Liver (tissue), 9 donors: ENCODE measurements around the gene TJAP1. TPM values are rescaled to one million over a fixed set of nuclear protein-coding genes. Genes with fewer than 3 reads are reported as not detected.

Experiments
- DNase-seq: peaks from one replicate; pipeline ENCODE4 v3.0.0-alpha.2; 2017; ENCODE audit warnings: low spot score
- H3K27ac ChIP-seq, 2 donors: one replicate each; pipeline ENCODE4 v1.7.0; 2013; ENCODE audit warnings: inconsistent platforms in 2 of 2, low read length in 2 of 2, control low read depth in 1 of 2, low read depth in 1 of 2, mild to moderate bottlenecking in 1 of 2
- H3K27me3 ChIP-seq, 4 donors: one replicate each; pipeline versions ENCODE4 v1.6.1 to v1.7.0; 2013; ENCODE audit warnings: low read length in 3 of 4, inconsistent platforms in 1 of 4, mild to moderate bottlenecking in 1 of 4, moderate library complexity in 1 of 4; ENCODE audit not compliant: control insufficient read depth in 4 of 4, insufficient read depth in 4 of 4
- H3K36me3 ChIP-seq, 4 donors: one replicate each; pipeline versions ENCODE4 v1.6.1 to v1.7.0; 2013; ENCODE audit warnings: low read length in 3 of 4, mild to moderate bottlenecking in 3 of 4, low read depth in 1 of 4, moderate library complexity in 1 of 4; ENCODE audit not compliant: control insufficient read depth in 4 of 4, insufficient read depth in 3 of 4
- H3K4me1 ChIP-seq, 4 donors: one replicate each; pipeline versions ENCODE4 v1.6.1 to v1.7.0; 2013; ENCODE audit warnings: low read length in 3 of 4, mild to moderate bottlenecking in 3 of 4, moderate library complexity in 1 of 4; ENCODE audit not compliant: control insufficient read depth in 4 of 4, insufficient read depth in 4 of 4
- H3K4me3 ChIP-seq, 3 donors: one replicate each; pipeline versions ENCODE4 v1.6.1 to v1.7.0; 2013; ENCODE audit warnings: low read length in 3 of 3, control low read depth in 1 of 3, low read depth in 1 of 3, mild to moderate bottlenecking in 1 of 3
- H3K9ac ChIP-seq, 2 donors: one replicate each; pipeline ENCODE4 v1.7.0; 2013; ENCODE audit warnings: low read length in 2 of 2, mild to moderate bottlenecking in 2 of 2, moderate library complexity in 2 of 2, control low read depth in 1 of 2, low read depth in 1 of 2
- H3K9me3 ChIP-seq, 4 donors: one replicate each; pipeline versions ENCODE4 v1.6.1 to v1.7.0; 2013; ENCODE audit warnings: low read length in 3 of 4; ENCODE audit not compliant: control insufficient read depth in 4 of 4
- EGR1 ChIP-seq, 2 donors: IDR thresholded peaks; 2 replicates each; pipeline ENCODE4 v1.6.1; 2016 to 2018; ENCODE audit warnings: antibody characterized with exemption in 2 of 2, low read depth in 2 of 2
- FOXA1 ChIP-seq: IDR thresholded peaks from 2 replicates; pipeline ENCODE4 v1.6.1; 2016; ENCODE audit warnings: antibody characterized with exemption
- FOXA2 ChIP-seq: IDR thresholded peaks from 2 replicates; pipeline ENCODE4 v1.6.1; 2016; ENCODE audit warnings: antibody characterized with exemption
- GABPA ChIP-seq, 2 donors: IDR thresholded peaks in 1 of 2; conservative IDR thresholded peaks in 1 of 2; 2 replicates each; pipeline ENCODE4 v1.6.1; 2016; ENCODE audit warnings: antibody characterized with exemption in 2 of 2, mild to moderate bottlenecking in 1 of 2, moderate library complexity in 1 of 2
- HNF4A ChIP-seq, 2 donors: conservative IDR thresholded peaks; 2 replicates each; pipeline ENCODE4 v1.6.1; 2016; ENCODE audit warnings: antibody characterized with exemption in 2 of 2, mild to moderate bottlenecking in 2 of 2
- HNF4G ChIP-seq: IDR thresholded peaks from 2 replicates; pipeline ENCODE4 v1.6.1; 2016; ENCODE audit warnings: antibody characterized with exemption
- JUND ChIP-seq, 2 donors: IDR thresholded peaks; 2 replicates each; pipeline ENCODE4 v1.6.1; 2016; ENCODE audit warnings: antibody characterized with exemption in 2 of 2
- NR2F2 ChIP-seq: IDR thresholded peaks from 2 replicates; pipeline ENCODE4 v1.6.1; 2016; ENCODE audit warnings: antibody characterized with exemption
- RAD21 ChIP-seq, 2 donors: IDR thresholded peaks; 2 replicates each; pipeline ENCODE4 v1.6.1; 2016; ENCODE audit warnings: antibody characterized with exemption in 2 of 2, mild to moderate bottlenecking in 2 of 2
- RXRA ChIP-seq, 2 donors: IDR thresholded peaks; 2 replicates each; pipeline ENCODE4 v1.6.1; 2017 to 2018; ENCODE audit warnings: antibody characterized with exemption in 2 of 2, mild to moderate bottlenecking in 1 of 2
- SP1 ChIP-seq: IDR thresholded peaks from 2 replicates; pipeline ENCODE4 v1.6.1; 2018; ENCODE audit warnings: antibody characterized with exemption, mild to moderate bottlenecking
- YY1 ChIP-seq: IDR thresholded peaks from 2 replicates; pipeline ENCODE4 v1.6.1; 2016; ENCODE audit warnings: antibody characterized with exemption, mild to moderate bottlenecking
- WGBS: extraction: QIAGEN DNeasy Blood & Tissue Kit; methylation state at CpG from one replicate; pipeline ENCODE4 v1.1.7; 2013; 5-methylcytosine and 5-hydroxymethylcytosine counted together
- polyA plus RNA-seq, 2 donors: library from polyadenylated mRNA; stranded (reverse) in 1 of 2; unstranded in 1 of 2; fragments of 200-250 nt in 1 of 2; fragments of >200 nt in 1 of 2; fragmentation: Nextera tagmentation in 1 of 2; extraction: Ambion mirVana in 1 of 2; gene quantifications; one replicate each; pipeline versions ENCODE4 v1.2.1 to v1.2.3, GENCODE V29; 2013 to 2015
- total RNA-seq, 2 donors: library from RNA; depleted of rRNA; stranded (reverse); fragments of >200 nt; gene quantifications; one replicate each; pipeline ENCODE4 v1.2.3, GENCODE V29; 2014
- TF ChIP-seq, protein P1 (sequence below): IDR thresholded peaks from 2 replicates; pipeline ENCODE4 v1.6.1; 2016; ENCODE audit warnings: antibody characterized with exemption
- TF ChIP-seq, protein P2 (sequence below): fragments of 150-350 bp; IDR thresholded peaks from 2 replicates; pipeline ENCODE4 v1.5.1; 2017; ENCODE audit warnings: improper control_type of control experiment, low read depth, low read length; ENCODE audit not compliant: missing input control
- TF ChIP-seq, protein P3 (sequence below): IDR thresholded peaks from 2 replicates; pipeline ENCODE4 v1.6.1; 2016; ENCODE audit warnings: antibody characterized with exemption
- TF ChIP-seq, protein P4 (sequence below): IDR thresholded peaks from 2 replicates; pipeline ENCODE4 v1.6.1; 2016; ENCODE audit warnings: antibody characterized with exemption, mild to moderate bottlenecking
- TF ChIP-seq, protein P5 (sequence below): IDR thresholded peaks from 2 replicates; pipeline ENCODE4 v1.6.1; 2016; ENCODE audit warnings: antibody characterized with exemption
- donor health status: healthy.
- donor health status: healthy.
- donor health status: healthy.
- donor health status: healthy.
- donor health status: healthy.

The TJAP1 gene
- total and polyA plus RNA-seq, 4 donors: 6.9 to 10.3 (median 7.8) TPM

DNA sequence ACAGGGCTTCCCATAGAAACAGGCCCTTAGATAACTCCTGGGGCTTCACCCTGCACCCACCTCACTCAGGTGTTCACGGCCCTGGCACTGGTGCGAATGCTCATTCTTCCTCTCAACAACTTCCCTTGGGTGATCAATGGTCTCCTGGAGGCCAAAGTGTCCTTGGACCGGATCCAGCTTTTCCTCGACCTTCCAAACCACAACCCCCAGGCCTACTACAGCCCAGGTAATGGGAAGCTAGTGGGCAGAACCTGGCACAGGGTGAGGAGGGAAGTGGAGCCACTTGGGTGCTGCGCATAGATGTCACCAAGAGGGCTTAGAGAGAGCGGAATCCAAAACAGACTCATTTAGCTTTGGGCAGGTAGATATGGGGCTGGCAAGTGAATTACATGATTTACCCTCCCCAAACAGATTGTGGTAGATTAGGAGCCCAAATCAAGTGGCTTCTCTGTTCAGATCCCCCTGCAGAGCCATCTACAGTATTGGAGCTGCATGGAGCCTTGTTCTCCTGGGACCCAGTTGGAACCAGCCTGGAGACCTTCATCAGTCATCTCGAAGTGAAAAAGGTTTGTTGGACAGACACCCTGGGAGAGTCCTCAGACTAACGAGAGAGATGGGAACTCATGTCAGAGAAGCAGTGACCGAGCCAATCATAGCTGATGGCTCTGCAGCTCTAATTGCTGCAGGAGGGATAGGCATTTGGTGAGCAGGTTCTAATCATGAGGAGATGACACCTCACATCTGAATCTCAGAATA is 41.5 kb upstream of the TJAP1 start:
- TF ChIP-seq, protein P1, sequence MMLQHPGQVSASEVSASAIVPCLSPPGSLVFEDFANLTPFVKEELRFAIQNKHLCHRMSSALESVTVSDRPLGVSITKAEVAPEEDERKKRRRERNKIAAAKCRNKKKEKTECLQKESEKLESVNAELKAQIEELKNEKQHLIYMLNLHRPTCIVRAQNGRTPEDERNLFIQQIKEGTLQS: no peak
- TF ChIP-seq EGR1 (IDR thresholded peaks at IDR 0.05; ENCODE audit: low read depth in 2 of 2): no peak
- TF ChIP-seq, protein P2, sequence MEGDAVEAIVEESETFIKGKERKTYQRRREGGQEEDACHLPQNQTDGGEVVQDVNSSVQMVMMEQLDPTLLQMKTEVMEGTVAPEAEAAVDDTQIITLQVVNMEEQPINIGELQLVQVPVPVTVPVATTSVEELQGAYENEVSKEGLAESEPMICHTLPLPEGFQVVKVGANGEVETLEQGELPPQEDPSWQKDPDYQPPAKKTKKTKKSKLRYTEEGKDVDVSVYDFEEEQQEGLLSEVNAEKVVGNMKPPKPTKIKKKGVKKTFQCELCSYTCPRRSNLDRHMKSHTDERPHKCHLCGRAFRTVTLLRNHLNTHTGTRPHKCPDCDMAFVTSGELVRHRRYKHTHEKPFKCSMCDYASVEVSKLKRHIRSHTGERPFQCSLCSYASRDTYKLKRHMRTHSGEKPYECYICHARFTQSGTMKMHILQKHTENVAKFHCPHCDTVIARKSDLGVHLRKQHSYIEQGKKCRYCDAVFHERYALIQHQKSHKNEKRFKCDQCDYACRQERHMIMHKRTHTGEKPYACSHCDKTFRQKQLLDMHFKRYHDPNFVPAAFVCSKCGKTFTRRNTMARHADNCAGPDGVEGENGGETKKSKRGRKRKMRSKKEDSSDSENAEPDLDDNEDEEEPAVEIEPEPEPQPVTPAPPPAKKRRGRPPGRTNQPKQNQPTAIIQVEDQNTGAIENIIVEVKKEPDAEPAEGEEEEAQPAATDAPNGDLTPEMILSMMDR: no peak
- TF ChIP-seq RAD21 (IDR thresholded peaks at IDR 0.05): no peak
- no peak overlapping the region for H3K27ac ChIP-seq
- no peak overlapping the region for H3K4me3 ChIP-seq
- WGBS: 76% methylated on average over 9 of the region's 9 CpGs
- no peaks in the 10 kb centered on the region for H3K27me3 ChIP-seq
- no peaks in the 10 kb centered on the region for H3K9me3 ChIP-seq
- peaks cover 0 to 22% (median 3%) of the 10 kb centered on the region in 4 donors for H3K36me3 ChIP-seq
- H3K9ac ChIP-seq: no peak overlapping the region
- H3K4me1 ChIP-seq: peaks cover 0 to 8% (median 0%) of the 10 kb centered on the region in 4 donors
- no peak for DNase-seq

DNA sequence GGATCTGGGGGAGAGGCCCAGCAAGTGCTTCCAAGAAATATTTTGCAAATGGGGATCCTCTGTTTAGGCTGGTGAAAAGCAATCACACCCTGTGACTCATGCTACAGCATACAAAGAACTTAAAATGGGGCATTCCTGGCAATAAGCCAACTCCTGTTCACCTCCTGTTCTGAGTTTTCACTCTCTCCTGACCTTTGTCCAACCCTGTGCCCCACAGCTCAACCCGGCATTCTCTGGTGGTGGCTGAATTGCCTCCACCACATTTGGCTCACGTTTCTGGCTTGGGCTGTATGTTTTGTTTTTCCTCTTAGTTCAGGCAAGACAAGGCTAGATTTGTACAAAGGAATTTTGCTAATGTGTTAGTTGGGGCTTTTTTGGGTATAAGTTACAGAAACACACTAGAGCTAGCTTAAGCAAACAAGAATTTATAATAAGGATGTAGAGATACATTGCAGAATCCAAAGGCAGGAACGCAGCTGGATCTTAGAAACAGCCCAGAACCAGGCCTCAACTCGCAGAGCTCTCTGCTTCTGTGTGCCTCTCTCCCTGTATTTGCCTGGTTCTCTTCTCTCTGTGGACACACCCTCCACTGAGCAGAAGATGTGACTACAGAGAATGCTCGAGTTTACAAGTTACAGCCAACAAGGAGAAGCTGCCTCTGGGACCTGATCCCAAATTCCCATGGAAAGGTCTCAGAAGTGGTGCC is 40.6 kb upstream of the TJAP1 start:
- Histone ChIP-seq H3K27ac (no peak overlapping the region), H3K9ac (no peak overlapping the region), H3K4me1 (peaks cover 0 to 8% (median 0%) of the 10 kb centered on the region in 4 donors), H3K27me3 (no peaks in the 10 kb centered on the region), H3K36me3 (peaks cover 0 to 25% (median 6%) of the 10 kb centered on the region in 4 donors), H3K4me3 (no peak overlapping the region), H3K9me3 (no peaks in the 10 kb centered on the region)
- TF ChIP-seq RAD21 (IDR thresholded peaks at IDR 0.05) (no peak), FOXA1 (no peak), YY1 (no peak), HNF4A (conservative IDR thresholded peaks at IDR 0.05) (peak; percentile 51 to 74), SP1 (peak; percentile 75), GABPA (IDR thresholded peaks at IDR 0.05 in 1 of 2, conservative IDR thresholded peaks at IDR 0.05 in 1 of 2) (no peak), JUND (IDR thresholded peaks at IDR 0.05) (peak; percentile 70 to 88), HNF4G (no peak), NR2F2 (peak; percentile 54), RXRA (IDR thresholded peaks at IDR 0.05) (peak; percentile 94 to 97), FOXA2 (no peak)
- TF ChIP-seq, protein P3, sequence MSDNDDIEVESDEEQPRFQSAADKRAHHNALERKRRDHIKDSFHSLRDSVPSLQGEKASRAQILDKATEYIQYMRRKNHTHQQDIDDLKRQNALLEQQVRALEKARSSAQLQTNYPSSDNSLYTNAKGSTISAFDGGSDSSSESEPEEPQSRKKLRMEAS: no peak
- TF ChIP-seq, protein P2: no peak
- TF ChIP-seq, protein P4, sequence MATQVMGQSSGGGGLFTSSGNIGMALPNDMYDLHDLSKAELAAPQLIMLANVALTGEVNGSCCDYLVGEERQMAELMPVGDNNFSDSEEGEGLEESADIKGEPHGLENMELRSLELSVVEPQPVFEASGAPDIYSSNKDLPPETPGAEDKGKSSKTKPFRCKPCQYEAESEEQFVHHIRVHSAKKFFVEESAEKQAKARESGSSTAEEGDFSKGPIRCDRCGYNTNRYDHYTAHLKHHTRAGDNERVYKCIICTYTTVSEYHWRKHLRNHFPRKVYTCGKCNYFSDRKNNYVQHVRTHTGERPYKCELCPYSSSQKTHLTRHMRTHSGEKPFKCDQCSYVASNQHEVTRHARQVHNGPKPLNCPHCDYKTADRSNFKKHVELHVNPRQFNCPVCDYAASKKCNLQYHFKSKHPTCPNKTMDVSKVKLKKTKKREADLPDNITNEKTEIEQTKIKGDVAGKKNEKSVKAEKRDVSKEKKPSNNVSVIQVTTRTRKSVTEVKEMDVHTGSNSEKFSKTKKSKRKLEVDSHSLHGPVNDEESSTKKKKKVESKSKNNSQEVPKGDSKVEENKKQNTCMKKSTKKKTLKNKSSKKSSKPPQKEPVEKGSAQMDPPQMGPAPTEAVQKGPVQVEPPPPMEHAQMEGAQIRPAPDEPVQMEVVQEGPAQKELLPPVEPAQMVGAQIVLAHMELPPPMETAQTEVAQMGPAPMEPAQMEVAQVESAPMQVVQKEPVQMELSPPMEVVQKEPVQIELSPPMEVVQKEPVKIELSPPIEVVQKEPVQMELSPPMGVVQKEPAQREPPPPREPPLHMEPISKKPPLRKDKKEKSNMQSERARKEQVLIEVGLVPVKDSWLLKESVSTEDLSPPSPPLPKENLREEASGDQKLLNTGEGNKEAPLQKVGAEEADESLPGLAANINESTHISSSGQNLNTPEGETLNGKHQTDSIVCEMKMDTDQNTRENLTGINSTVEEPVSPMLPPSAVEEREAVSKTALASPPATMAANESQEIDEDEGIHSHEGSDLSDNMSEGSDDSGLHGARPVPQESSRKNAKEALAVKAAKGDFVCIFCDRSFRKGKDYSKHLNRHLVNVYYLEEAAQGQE: no peak
- TF ChIP-seq, protein P5, sequence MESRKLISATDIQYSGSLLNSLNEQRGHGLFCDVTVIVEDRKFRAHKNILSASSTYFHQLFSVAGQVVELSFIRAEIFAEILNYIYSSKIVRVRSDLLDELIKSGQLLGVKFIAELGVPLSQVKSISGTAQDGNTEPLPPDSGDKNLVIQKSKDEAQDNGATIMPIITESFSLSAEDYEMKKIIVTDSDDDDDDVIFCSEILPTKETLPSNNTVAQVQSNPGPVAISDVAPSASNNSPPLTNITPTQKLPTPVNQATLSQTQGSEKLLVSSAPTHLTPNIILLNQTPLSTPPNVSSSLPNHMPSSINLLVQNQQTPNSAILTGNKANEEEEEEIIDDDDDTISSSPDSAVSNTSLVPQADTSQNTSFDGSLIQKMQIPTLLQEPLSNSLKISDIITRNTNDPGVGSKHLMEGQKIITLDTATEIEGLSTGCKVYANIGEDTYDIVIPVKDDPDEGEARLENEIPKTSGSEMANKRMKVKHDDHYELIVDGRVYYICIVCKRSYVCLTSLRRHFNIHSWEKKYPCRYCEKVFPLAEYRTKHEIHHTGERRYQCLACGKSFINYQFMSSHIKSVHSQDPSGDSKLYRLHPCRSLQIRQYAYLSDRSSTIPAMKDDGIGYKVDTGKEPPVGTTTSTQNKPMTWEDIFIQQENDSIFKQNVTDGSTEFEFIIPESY: no peak
- TF ChIP-seq, protein P1: no peak
- WGBS: 58% methylated on average over 5 of the region's 5 CpGs
- no peak for DNase-seq
